AG04450 (cell line): ENCODE measurements around the gene ORC6. TPM values are rescaled to one million over a fixed set of nuclear protein-coding genes. Genes with fewer than 3 reads are reported as not detected.
A peak's percentile ranks its signal among the peaks of the same experiment; 100 is the strongest.

Source experiments
- CTCF ChIA-PET: fragments of 300-600, 350-600 bp; formaldehyde crosslinking; extraction: SDS; loops from one replicate; lab custom pipeline; 2022; ENCODE audit warnings: antibody characterized with exemption, inconsistent platforms; lab: Charles Lee
- POLR2A ChIA-PET: fragments of 350-600 bp; formaldehyde crosslinking; extraction: SDS; loops from one replicate; lab custom pipeline; 2021; ENCODE audit warnings: antibody characterized with exemption, inconsistent platforms; lab: Yijun Ruan, JAX
- DNase-seq: peaks from one replicate; pipeline ENCODE4 v3.0.0-alpha.2; 2011; ENCODE audit warnings: low read depth, low spot score
- H3K27ac ChIP-seq: one replicate; pipeline ENCODE4 v1.5.1; 2012; ENCODE audit warnings: low read depth, low read length, control low read depth
- H3K27me3 ChIP-seq: one replicate; pipeline ENCODE4 v1.6.0; 2012; ENCODE audit warnings: low read length; ENCODE audit not compliant: control insufficient read depth, insufficient read depth
- H3K4me3 ChIP-seq: 2 replicates; pipeline ENCODE4 v1.5.1; 2011; ENCODE audit warnings: mild to moderate bottlenecking, low read depth, low read length, control low read depth
- H3K9me3 ChIP-seq: 2 replicates; pipeline ENCODE4 v1.5.1; 2012; ENCODE audit warnings: low read length; ENCODE audit not compliant: control insufficient read depth, insufficient read depth
- CTCF ChIP-seq: IDR thresholded peaks from 2 replicates; pipeline ENCODE4 v1.5.1; 2011; ENCODE audit warnings: low read depth, low read length, control low read depth, inconsistent platforms
- polyA plus RNA-seq: library from polyadenylated mRNA; depleted of rRNA; stranded (reverse); fragments of >200 nt; gene quantifications from 2 replicates; pipeline ENCODE4 v1.2.3, GENCODE V29; 2011

Gene ORC6
- polyA plus RNA-seq, 1 experiment, result 6.6 TPM

GRCh38 chr16:46690281-46691178 is 1.1 kb downstream of the ORC6 start:
- no peak for DNase-seq
- Histone ChIP-seq H3K27me3 (no peaks in the 10 kb centered on the region), H3K9me3 (peaks cover 3% of the 10 kb centered on the region; the same call in 1 of the 2 replicates), H3K27ac (peak overlapping the region; percentile 95), H3K4me3 (peak overlapping the region; percentile 94)
- POLR2A ChIA-PET, result interaction anchor here (0.9 kb wide), 1 partner anchor 61 kb away, joined by 3 read pairs; no protein-coding TSS in a partner anchor
- CTCF ChIA-PET, result interaction anchor here (0.5 to 4.3 kb wide), 9 partner anchors 13 to 118 kb away, joined by 3 to 29 read pairs (median 4); no protein-coding TSS in a partner anchor
- no peak for TF ChIP-seq CTCF

GRCh38 chr16:46691726-46692125 is 2.3 kb downstream of the ORC6 start:
- DNase-seq, result no peak
- ChIA-PET POLR2A (interaction anchor here (1.1 kb wide), 1 partner anchor 98 kb away, joined by 3 read pairs; no protein-coding TSS in a partner anchor), CTCF (interaction anchor here (0.6 to 4.3 kb wide), 5 partner anchors 11 to 452 kb away, joined by 3 to 29 read pairs (median 5); partner anchors contain the start of gene NETO2)
- Histone ChIP-seq H3K9me3 (peaks cover 3% of the 10 kb centered on the region; the same call in 1 of the 2 replicates), H3K27me3 (no peaks in the 10 kb centered on the region), H3K27ac (no peak overlapping the region), H3K4me3 (no peak overlapping the region)
- no peak for TF ChIP-seq CTCF

- ChIA-PET POLR2A (no interaction called here), CTCF (interaction anchor here (1.3 kb wide), 1 partner anchor 64 kb away, joined by 5 read pairs; no protein-coding TSS in a partner anchor)
- H3K27ac ChIP-seq, result no peak overlapping the region
- no peak for DNase-seq
- H3K27me3 ChIP-seq, result no peaks in the 10 kb centered on the region
- no peak overlapping the region for H3K4me3 ChIP-seq
- peaks cover under 1% of the 10 kb centered on the region; the same call in 1 of the 2 replicates for H3K9me3 ChIP-seq
- no peak for TF ChIP-seq CTCF
These were observed 4.1 kb downstream of the ORC6 start for GRCh38 chr16:46693598-46693997.

- CTCF ChIA-PET, result interaction anchor here (0.6 to 1.6 kb wide), 3 partner anchors 9 to 158 kb away, joined by 3 to 6 read pairs (median 3); no protein-coding TSS in a partner anchor
- H3K27me3 ChIP-seq, result no peaks in the 10 kb centered on the region
- no peaks in the 10 kb centered on the region for H3K9me3 ChIP-seq
- H3K4me3 ChIP-seq, result no peak overlapping the region
- POLR2A ChIA-PET, result no interaction called here
- no peak for DNase-seq
- H3K27ac ChIP-seq, result no peak overlapping the region
- no peak for TF ChIP-seq CTCF
These were observed 6.5 kb downstream of the ORC6 start for GRCh38 chr16:46695937-46696336.

GRCh38 chr16:46696957-46697356 is 7.5 kb downstream of the ORC6 start:
- TF ChIP-seq CTCF, result no peak
- ChIA-PET CTCF (interaction anchor here (1.0 to 1.7 kb wide), 3 partner anchors 24 to 110 kb away, joined by 5 to 8 read pairs (median 6); no protein-coding TSS in a partner anchor), POLR2A (interaction anchor here (0.6 kb wide), 2 partner anchors 87 to 139 kb away, joined by 7 to 10 read pairs; no protein-coding TSS in a partner anchor)
- no peak for DNase-seq
- Histone ChIP-seq H3K4me3 (no peak overlapping the region), H3K27me3 (no peaks in the 10 kb centered on the region), H3K9me3 (no peaks in the 10 kb centered on the region), H3K27ac (no peak overlapping the region)
